ENCODE measurements around the gene ACTR10. TPM values are rescaled to one million over a fixed set of nuclear protein-coding genes. Genes with fewer than 3 reads are reported as not detected.

ACTR10 gene
- total and polyA plus RNA-seq, 9 of the 15 experiments (the other 6 are each of a cell fraction or from before 2014, with no cell fraction given), result 22.0 to 66.1 (median 34.1) TPM

GRCh38 chr14:58171090-58171489 is 28.9 kb upstream of the ACTR10 start (continued):
- TF ChIP-seq SNRNP70 (optimal IDR thresholded peaks at IDR 0.05; ENCODE audit: low read depth, low read length) (no peak), SRSF3 (IDR thresholded peaks at IDR 0.05; ENCODE audit: insufficient read depth, low read length) (no peak), MYNN (IDR thresholded peaks at IDR 0.05) (peak; percentile 72; the same call in 1 of the 2 replicates), MYNN (CRISPR knock-in tag; IDR thresholded peaks at IDR 0.05) (no peak), ZNF121 (CRISPR knock-in tag; conservative IDR thresholded peaks at IDR 0.05) (no peak), KLF6 (CRISPR knock-in tag; IDR thresholded peaks at IDR 0.05; ENCODE audit: borderline replicate concordance) (no peak), MAFG (tag; conservative IDR thresholded peaks at IDR 0.05) (peak; percentile 100), OTX1 (CRISPR knock-in tag; IDR thresholded peaks at IDR 0.05) (no peak), HNRNPK (IDR thresholded peaks at IDR 0.05; ENCODE audit: low read depth, low read length, poor library complexity, severe bottlenecking) (no peak), ELK3 (CRISPR knock-in tag; IDR thresholded peaks at IDR 0.05) (no peak), DPF2 (IDR thresholded peaks at IDR 0.05) (peak; percentile 87), MEIS2 (IDR thresholded peaks at IDR 0.05; ENCODE audit: partially characterized antibody) (peak; percentile 48), ZNF76 (CRISPR knock-in tag; IDR thresholded peaks at IDR 0.05; ENCODE audit: borderline replicate concordance) (no peak), SLC30A9 (CRISPR knock-in tag; IDR thresholded peaks at IDR 0.05) (no peak), SMARCE1 (IDR thresholded peaks at IDR 0.05) (peak; percentile 83; the same call in 1 of the 2 replicates), DACH1 (IDR thresholded peaks at IDR 0.05; ENCODE audit: partially characterized antibody) (peak; percentile 96), NRF1 (conservative IDR thresholded peaks at IDR 0.05 in 1 of 2, IDR thresholded peaks at IDR 0.05 in 1 of 2) (peak in 1 of 2 experiments; percentile 11; a peak in 1 of 4 replicates), BHLHE40 (IDR thresholded peaks at IDR 0.05; ENCODE audit: low read length) (no peak), POU5F1 (IDR thresholded peaks at IDR 0.05; ENCODE audit: borderline replicate concordance, low read depth, low read length, partially characterized antibody) (no peak), CBFA2T2 (conservative IDR thresholded peaks at IDR 0.05) (peak; percentile 61), SRF (CRISPR knock-in tag; IDR thresholded peaks at IDR 0.05) (no peak), ELK1 (CRISPR knock-in tag; IDR thresholded peaks at IDR 0.05) (no peak), CTBP1 (IDR thresholded peaks at IDR 0.05; ENCODE audit: borderline replicate concordance) (peak; percentile 24; the same call in 1 of the 2 replicates), CBFA2T3 (IDR thresholded peaks at IDR 0.05) (peak; percentile 78), TAF9B (IDR thresholded peaks at IDR 0.05; ENCODE audit: partially characterized antibody) (peak; percentile 98), PHTF2 (CRISPR knock-in tag; IDR thresholded peaks at IDR 0.05) (no peak), TAL1 (IDR thresholded peaks at IDR 0.05) (peak; percentile 46; the same call in 1 of the 2 replicates)
